Naive thymus-derived CD4-positive, alpha-beta T cell (primary cell): ENCODE data around the gene MME. TPM values are rescaled to one million over a fixed set of nuclear protein-coding genes. Genes with fewer than 3 reads are reported as not detected.

Experiments
- ATAC-seq: fragments of 150-1000 bp; cut with Tn5 transposase; 2 replicates; pipeline ENCODE4 v1.10.0; 2021; ENCODE audit warnings: mild to moderate bottlenecking, moderate library complexity
- CTCF ChIA-PET: fragments of 350-600 bp; sonication (Branson Sonifier 250); formaldehyde crosslinking; loops from one replicate; lab custom pipeline; 2021; ENCODE audit warnings: antibody characterized with exemption; lab: Charles Lee
- POLR2A ChIA-PET: fragments of 350-600 bp; sonication (Branson Sonifier 250); formaldehyde crosslinking; loops from one replicate; lab custom pipeline; 2021; ENCODE audit warnings: antibody characterized with exemption, inconsistent platforms; lab: Charles Lee
- DNase-seq, 9 donors: peaks; one replicate each; pipeline versions ENCODE4 v3.0.0 to v3.0.0-alpha.2; 2020 to 2022; ENCODE audit warnings: mixed read lengths in 1 of 9
- H3K27ac ChIP-seq: one replicate; pipeline ENCODE4 v1.7.0; 2013; ENCODE audit warnings: mild to moderate bottlenecking, low read depth, low read length, moderate library complexity
- H3K27me3 ChIP-seq, 2 donors: one replicate each; pipeline ENCODE4 v1.7.0; 2013; ENCODE audit warnings: low read length in 2 of 2, mild to moderate bottlenecking in 2 of 2, moderate library complexity in 2 of 2; ENCODE audit not compliant: control insufficient read depth in 2 of 2, insufficient read depth in 2 of 2
- H3K36me3 ChIP-seq, 3 experiments: 1 replicate in 2 of 3; 2 replicates in 1 of 3; pipeline ENCODE4 v1.7.0; 2013; ENCODE audit warnings: low read length in 3 of 3, mild to moderate bottlenecking in 3 of 3, moderate library complexity in 1 of 3; ENCODE audit not compliant: insufficient read depth in 3 of 3, control insufficient read depth in 2 of 3
- H3K4me1 ChIP-seq, 2 donors: one replicate each; pipeline ENCODE4 v1.7.0; 2013; ENCODE audit warnings: low read length in 2 of 2, mild to moderate bottlenecking in 2 of 2, moderate library complexity in 1 of 2; ENCODE audit not compliant: control insufficient read depth in 2 of 2, insufficient read depth in 2 of 2
- H3K4me3 ChIP-seq: 2 replicates; pipeline ENCODE4 v1.7.0; 2013; ENCODE audit warnings: mild to moderate bottlenecking, low read length
- H3K9me3 ChIP-seq, 3 experiments: 1 replicate in 2 of 3; 2 replicates in 1 of 3; pipeline ENCODE4 v1.7.0; 2013; ENCODE audit warnings: low read length in 3 of 3; ENCODE audit not compliant: control insufficient read depth in 2 of 3
- H3K27ac Mint-ChIP-seq, 9 donors: one replicate each; pipeline ENCODE4 v1.8.0; 2020 to 2022; ENCODE audit warnings: mixed read lengths in 9 of 9, mild to moderate bottlenecking in 8 of 9, moderate library complexity in 5 of 9, inconsistent platforms in 2 of 9
- H3K27me3 Mint-ChIP-seq, 5 donors: one replicate each; pipeline ENCODE4 v1.8.0; 2021 to 2022; ENCODE audit warnings: mixed read lengths in 5 of 5, mild to moderate bottlenecking in 1 of 5
- H3K36me3 Mint-ChIP-seq, 5 donors: one replicate each; pipeline ENCODE4 v1.8.0; 2020 to 2022; ENCODE audit warnings: mixed read lengths in 5 of 5, mild to moderate bottlenecking in 3 of 5, inconsistent platforms in 1 of 5
- H3K4me1 Mint-ChIP-seq, 7 donors: one replicate each; pipeline ENCODE4 v1.8.0; 2020 to 2022; ENCODE audit warnings: mixed read lengths in 7 of 7, mild to moderate bottlenecking in 3 of 7, inconsistent platforms in 1 of 7
- H3K4me3 Mint-ChIP-seq, 10 donors: one replicate each; pipeline ENCODE4 v1.8.0; 2020 to 2022; ENCODE audit warnings: mild to moderate bottlenecking in 10 of 10, mixed read lengths in 10 of 10, moderate library complexity in 6 of 10, inconsistent platforms in 2 of 10
- H3K9me3 Mint-ChIP-seq, 11 donors: one replicate each; pipeline ENCODE4 v1.8.0; 2020 to 2022; ENCODE audit warnings: mixed read lengths in 11 of 11, mild to moderate bottlenecking in 4 of 11, inconsistent platforms in 1 of 11, moderate library complexity in 1 of 11
- intact Hi-C, 2 donors: fragments of 100-400 bp; cut with micrococcal nuclease; formaldehyde crosslinking; loops; one replicate each; pipeline ENCODE4 v1.15.1; 2023
- polyA plus RNA-seq, 2 donors: library from polyadenylated mRNA; unstranded; fragments of 300-500 nt; fragmentation: Illumina TruSeq; gene quantifications; one replicate each; pipeline ENCODE4 v1.2.3, GENCODE V29; 2021
- total RNA-seq, 6 experiments: library from RNA in 5 of 6; stranded (reverse) in 5 of 6; gene quantifications; 1 replicate in 5 of 6; 2 replicates in 1 of 6; pipeline ENCODE4 v1.2.3 and lab custom pipeline; 2021 to 2026

The MME gene
- total and polyA plus RNA-seq, 7 experiments from 2014 or later, result 0.54 to 0.56 TPM; not detected in 5

GRCh38 chr3:155161640-155162292, 81.6 kb downstream of the MME start:
- H3K27ac Mint-ChIP-seq, result no peak overlapping the region
- Histone ChIP-seq H3K27me3 (no peaks in the 10 kb centered on the region), H3K36me3 (no peaks in the 10 kb centered on the region), H3K4me3 (no peak overlapping the region), H3K27ac (no peak overlapping the region), H3K9me3 (no peaks in the 10 kb centered on the region), H3K4me1 (no peaks in the 10 kb centered on the region)
- intact Hi-C loops, result no loop called here
- no peaks in the 10 kb centered on the region for H3K4me1 Mint-ChIP-seq
- no peaks in the 10 kb centered on the region for H3K36me3 Mint-ChIP-seq
- DNase-seq (no peak), ATAC-seq (no peak)
- H3K27me3 Mint-ChIP-seq, result peaks cover 0 to 2% (median 0%) of the 10 kb centered on the region in 5 donors
- H3K9me3 Mint-ChIP-seq, result no peaks in the 10 kb centered on the region
- CTCF ChIA-PET, result no interaction called here
- POLR2A ChIA-PET, result no interaction called here
- no peak overlapping the region for H3K4me3 Mint-ChIP-seq

DNA sequence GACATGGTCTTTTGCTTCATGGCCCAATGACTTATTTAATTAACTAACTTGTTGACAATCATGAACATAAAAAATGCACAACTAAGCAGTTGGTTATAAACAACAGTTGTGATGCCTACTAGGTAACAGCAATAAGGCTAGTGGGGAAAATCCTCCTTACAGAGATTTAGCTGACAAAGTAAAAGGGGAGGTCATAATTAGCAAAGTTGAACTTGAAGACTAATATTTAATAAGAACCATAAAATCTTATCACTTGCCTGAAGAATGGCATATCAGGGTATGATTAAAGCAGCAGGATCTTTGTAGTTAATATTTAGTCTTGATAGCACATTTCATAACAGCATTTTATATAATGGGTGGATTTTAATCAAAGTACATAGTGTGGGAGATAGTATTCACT, 84.2 kb downstream of the MME start:
- no peak overlapping the region for H3K27ac ChIP-seq
- no peak overlapping the region for H3K27ac Mint-ChIP-seq
- H3K4me3 Mint-ChIP-seq, result no peak overlapping the region
- no peaks in the 10 kb centered on the region for H3K4me1 ChIP-seq
- H3K9me3 Mint-ChIP-seq, result peaks cover 0 to 5% (median 0%) of the 10 kb centered on the region in 11 donors
- H3K4me3 ChIP-seq, result no peak overlapping the region
- no peaks in the 10 kb centered on the region for H3K9me3 ChIP-seq
- H3K27me3 Mint-ChIP-seq, result peaks cover 0 to under 1% (median 0%) of the 10 kb centered on the region in 5 donors
- no peaks in the 10 kb centered on the region for H3K36me3 ChIP-seq
- H3K4me1 Mint-ChIP-seq, result no peaks in the 10 kb centered on the region
- intact Hi-C loops, result no loop called here
- CTCF ChIA-PET, result no interaction called here
- POLR2A ChIA-PET, result no interaction called here
- H3K27me3 ChIP-seq, result no peaks in the 10 kb centered on the region
- H3K36me3 Mint-ChIP-seq, result no peaks in the 10 kb centered on the region
- ATAC-seq, result no peak
- no peak for DNase-seq

GRCh38 chr3:155166441-155166840, 86.3 kb downstream of the MME start:
- Histone ChIP-seq H3K27ac (no peak overlapping the region), H3K27me3 (no peaks in the 10 kb centered on the region), H3K4me1 (no peaks in the 10 kb centered on the region), H3K4me3 (no peak overlapping the region), H3K9me3 (no peaks in the 10 kb centered on the region), H3K36me3 (no peaks in the 10 kb centered on the region)
- intact Hi-C loops, result no loop called here
- no peaks in the 10 kb centered on the region for H3K27me3 Mint-ChIP-seq
- ChIA-PET CTCF (interaction anchor here (1.2 kb wide), 1 partner anchor 11 kb away, joined by 3 read pairs; no protein-coding TSS in a partner anchor), POLR2A (no interaction called here)
- ATAC-seq (no peak), DNase-seq (no peak)
- peaks cover 0 to 5% (median 0%) of the 10 kb centered on the region in 11 donors for H3K9me3 Mint-ChIP-seq
- H3K27ac Mint-ChIP-seq, result no peak overlapping the region
- peaks cover 0 to 2% (median 0%) of the 10 kb centered on the region in 7 donors for H3K4me1 Mint-ChIP-seq
- no peak overlapping the region for H3K4me3 Mint-ChIP-seq
- no peaks in the 10 kb centered on the region for H3K36me3 Mint-ChIP-seq

DNA sequence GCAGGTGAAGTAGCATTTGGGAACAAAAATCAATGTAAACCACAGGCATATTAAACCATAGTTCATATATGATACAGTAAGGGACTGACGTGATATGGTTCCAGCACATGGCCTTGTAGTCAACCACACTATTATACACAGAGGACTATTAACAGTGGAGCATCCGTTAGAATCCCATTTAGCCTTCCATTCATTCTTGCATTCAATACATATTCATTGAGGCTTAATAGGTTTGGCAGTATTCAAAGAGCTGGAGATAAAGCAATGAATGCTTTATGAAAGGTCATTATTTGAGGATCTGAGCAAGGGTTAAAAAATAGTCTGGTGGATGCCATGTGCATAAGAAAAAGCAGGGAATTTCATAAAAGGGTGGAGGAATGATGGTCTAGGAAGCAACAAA, 89.1 kb downstream of the MME start:
- DNase-seq (no peak), ATAC-seq (no peak)
- H3K4me3 Mint-ChIP-seq, result no peak overlapping the region
- H3K9me3 ChIP-seq, result no peaks in the 10 kb centered on the region
- H3K27me3 Mint-ChIP-seq, result no peaks in the 10 kb centered on the region
- intact Hi-C loops, result no loop called here
- H3K27me3 ChIP-seq, result no peaks in the 10 kb centered on the region
- peaks cover 0 to 2% (median 0%) of the 10 kb centered on the region in 7 donors for H3K4me1 Mint-ChIP-seq
- no peaks in the 10 kb centered on the region for H3K36me3 Mint-ChIP-seq
- no peaks in the 10 kb centered on the region for H3K36me3 ChIP-seq
- H3K4me3 ChIP-seq, result no peak overlapping the region
- ChIA-PET CTCF (no interaction called here), POLR2A (no interaction called here)
- H3K9me3 Mint-ChIP-seq, result peaks cover 0 to 5% (median 0%) of the 10 kb centered on the region in 11 donors
- no peaks in the 10 kb centered on the region for H3K4me1 ChIP-seq
- H3K27ac ChIP-seq, result no peak overlapping the region
- no peak overlapping the region for H3K27ac Mint-ChIP-seq

GRCh38 chr3:155173771-155174170, 93.7 kb downstream of the MME start:
- no peak for ATAC-seq
- Histone ChIP-seq H3K36me3 (no peaks in the 10 kb centered on the region), H3K9me3 (no peaks in the 10 kb centered on the region), H3K4me3 (no peak overlapping the region), H3K4me1 (no peaks in the 10 kb centered on the region), H3K27ac (no peak overlapping the region), H3K27me3 (no peaks in the 10 kb centered on the region)
- ChIA-PET CTCF (no interaction called here), POLR2A (no interaction called here)
- no peak overlapping the region for H3K27ac Mint-ChIP-seq
- H3K4me1 Mint-ChIP-seq, result peaks cover 0 to 2% (median 0%) of the 10 kb centered on the region in 7 donors
- no peak for DNase-seq
- H3K4me3 Mint-ChIP-seq, result no peak overlapping the region
- H3K27me3 Mint-ChIP-seq, result peaks cover 0 to 1% (median 0%) of the 10 kb centered on the region in 5 donors
- H3K9me3 Mint-ChIP-seq, result peaks cover 0 to 5% (median 0%) of the 10 kb centered on the region in 11 donors
- intact Hi-C loops, result no loop called here
- H3K36me3 Mint-ChIP-seq, result no peaks in the 10 kb centered on the region

- no peaks in the 10 kb centered on the region for H3K9me3 Mint-ChIP-seq
These were observed 98.8 kb downstream of the MME start for GRCh38 chr3:155178810-155179436.

More at GRCh38 chr3:155178810-155179436, 98.8 kb downstream of the MME start:
- Histone ChIP-seq H3K9me3 (no peaks in the 10 kb centered on the region), H3K4me1 (no peaks in the 10 kb centered on the region), H3K4me3 (no peak overlapping the region), H3K27ac (no peak overlapping the region), H3K27me3 (no peaks in the 10 kb centered on the region), H3K36me3 (no peaks in the 10 kb centered on the region)
- ChIA-PET CTCF (no interaction called here), POLR2A (interaction anchor here (0.6 kb wide), 1 partner anchor 126 kb away, joined by 4 read pairs; no protein-coding TSS in a partner anchor)
- H3K36me3 Mint-ChIP-seq, result no peaks in the 10 kb centered on the region
- peaks cover 0 to 4% (median 2%) of the 10 kb centered on the region in 7 donors for H3K4me1 Mint-ChIP-seq
- H3K27ac Mint-ChIP-seq, result no peak overlapping the region
- intact Hi-C loops, result no loop called here
- H3K4me3 Mint-ChIP-seq, result no peak overlapping the region
- ATAC-seq, result no peak
- H3K27me3 Mint-ChIP-seq, result peaks cover 0 to 5% (median under 1%) of the 10 kb centered on the region in 5 donors
- DNase-seq, result no peak
